Renal cortical epithelial cell (primary cell): Measurements from ENCODE around the gene RPL10A. TPM values are rescaled to one million over a fixed set of nuclear protein-coding genes. Genes with fewer than 3 reads are reported as not detected.
"Not testable (repeated sequence)": the region's sequence is repeated elsewhere in the genome, so short reads cannot be mapped to it uniquely, and the experiment has no call there.

Source experiments
- DNase-seq: peaks from one replicate; pipeline ENCODE4 v3.0.0-alpha.2; 2011; ENCODE audit warnings: low read depth
- total RNA-seq: library from RNA; depleted of rRNA; stranded (reverse); fragments of >200 nt; gene quantifications from 2 replicates; pipeline ENCODE4 v1.2.3, GENCODE V29; 2014

RPL10A gene
- total RNA-seq, 1 donor from 2014 or later, result 1,305 TPM

DNA sequence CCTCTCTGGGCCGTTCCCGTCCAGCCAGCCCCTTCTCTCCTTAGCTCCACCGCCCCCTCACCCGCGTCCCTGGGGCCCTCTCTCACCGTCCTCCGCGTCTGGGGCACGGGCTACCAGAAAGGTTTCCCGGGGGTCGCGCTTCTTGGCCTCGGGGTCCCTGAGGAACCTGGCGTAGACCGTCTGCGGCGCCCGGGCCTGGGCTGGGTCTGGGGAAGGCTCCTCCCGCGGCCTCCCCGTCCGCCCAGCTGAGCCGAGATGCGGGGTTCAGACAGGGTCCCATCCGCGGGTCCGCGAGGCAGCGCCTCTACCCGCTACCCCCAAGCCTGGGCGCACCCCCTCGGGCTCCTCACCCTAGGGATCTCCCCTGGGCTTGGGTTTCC lies 43.4 kb downstream of the RPL10A start:
- no peak for DNase-seq

DNA sequence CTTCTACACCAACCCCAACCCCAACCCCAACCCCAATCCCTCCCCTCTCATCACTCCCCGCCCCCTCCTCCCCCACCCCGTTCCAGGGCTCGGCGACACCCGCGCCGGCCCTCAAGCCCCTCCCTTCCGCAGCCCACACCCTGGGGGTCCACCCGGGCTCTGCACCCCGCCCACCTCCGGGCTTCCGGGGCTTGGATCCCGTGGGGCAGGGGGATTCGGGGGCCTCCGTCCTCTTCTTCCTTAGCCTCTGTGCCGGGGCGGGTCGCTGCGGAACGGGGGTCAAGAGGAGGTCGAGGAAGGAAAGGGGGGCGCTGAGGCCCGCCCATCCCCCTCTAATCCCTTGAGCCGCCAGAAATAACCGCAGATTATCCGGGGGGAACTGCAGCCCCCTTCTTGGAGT lies 43.8 kb downstream of the RPL10A start:
- DNase-seq, result no peak

GRCh38 chr6:35512740-35513139 lies 44.5 kb downstream of the RPL10A start, which contains the start of gene TULP1:
TULP1 (minus strand) TSS chr6:35512896; CDS start chr6:35512858, 38 bp downstream.
- DNase-seq, result no peak

GRCh38 chr6:35514587-35514986 lies 46.4 kb downstream of the RPL10A start:
- DNase-seq, result no peak

GRCh38 chr6:35515939-35516338 lies 47.7 kb downstream of the RPL10A start:
- not testable (repeated sequence) for DNase-seq

DNA sequence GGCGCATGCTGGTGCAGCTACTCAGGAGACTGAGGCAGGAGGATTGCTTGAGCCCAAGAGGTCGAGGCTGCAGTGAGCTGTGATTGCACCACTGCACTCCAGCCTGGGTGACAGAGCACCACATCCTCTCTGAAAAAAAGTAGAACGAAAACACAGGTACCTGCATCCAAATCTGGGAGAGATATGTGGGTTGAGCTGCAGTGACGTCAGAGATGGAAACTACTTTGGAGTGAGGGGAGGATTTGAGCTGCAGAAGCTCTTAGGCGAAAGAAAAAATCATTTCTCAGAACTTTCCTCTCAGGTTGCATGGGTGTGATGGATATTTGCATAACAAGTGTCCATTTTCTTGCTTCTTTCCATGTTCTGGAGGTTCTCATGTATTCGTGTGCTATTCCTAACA lies 48.5 kb downstream of the RPL10A start:
- DNase-seq, result no peak

GRCh38 chr6:35517978-35518377 lies 49.8 kb downstream of the RPL10A start:
- DNase-seq, result not testable (repeated sequence)

DNA sequence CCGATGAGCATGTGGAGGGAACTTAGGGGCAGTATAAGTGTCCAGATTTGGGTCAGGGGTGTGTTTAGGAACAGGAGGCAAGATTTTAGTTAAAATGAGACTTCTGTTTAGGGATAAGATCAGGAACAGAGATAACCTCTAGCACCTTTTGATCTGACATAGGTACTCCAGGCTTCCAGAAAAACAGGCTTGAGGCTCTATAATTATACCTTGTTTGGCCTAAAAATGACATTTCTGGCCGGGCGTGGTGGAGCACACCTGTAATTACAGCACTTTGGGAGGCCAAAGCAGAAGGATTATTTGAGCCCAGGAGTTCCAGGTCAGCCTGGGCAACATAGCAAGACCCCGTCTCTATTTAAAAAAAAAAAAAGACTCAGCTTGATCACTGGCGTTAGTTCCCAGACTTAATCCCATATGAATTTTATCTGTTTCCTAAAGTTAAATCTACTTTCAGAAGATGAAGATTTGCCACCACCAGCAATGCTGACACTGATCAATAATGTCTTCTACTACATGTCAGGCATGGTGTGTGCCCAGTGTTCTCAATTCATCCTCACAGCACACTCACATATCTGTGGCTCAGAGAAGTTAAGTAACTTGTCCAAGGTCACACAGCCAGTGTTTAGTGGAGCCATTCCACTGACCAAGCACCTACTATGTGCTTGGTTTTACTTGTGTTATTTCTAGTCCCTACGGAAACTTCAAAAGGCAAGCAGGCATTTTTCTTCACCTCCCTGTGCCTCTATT lies 50.5 kb downstream of the RPL10A start:
- DNase-seq, result no peak

DNA sequence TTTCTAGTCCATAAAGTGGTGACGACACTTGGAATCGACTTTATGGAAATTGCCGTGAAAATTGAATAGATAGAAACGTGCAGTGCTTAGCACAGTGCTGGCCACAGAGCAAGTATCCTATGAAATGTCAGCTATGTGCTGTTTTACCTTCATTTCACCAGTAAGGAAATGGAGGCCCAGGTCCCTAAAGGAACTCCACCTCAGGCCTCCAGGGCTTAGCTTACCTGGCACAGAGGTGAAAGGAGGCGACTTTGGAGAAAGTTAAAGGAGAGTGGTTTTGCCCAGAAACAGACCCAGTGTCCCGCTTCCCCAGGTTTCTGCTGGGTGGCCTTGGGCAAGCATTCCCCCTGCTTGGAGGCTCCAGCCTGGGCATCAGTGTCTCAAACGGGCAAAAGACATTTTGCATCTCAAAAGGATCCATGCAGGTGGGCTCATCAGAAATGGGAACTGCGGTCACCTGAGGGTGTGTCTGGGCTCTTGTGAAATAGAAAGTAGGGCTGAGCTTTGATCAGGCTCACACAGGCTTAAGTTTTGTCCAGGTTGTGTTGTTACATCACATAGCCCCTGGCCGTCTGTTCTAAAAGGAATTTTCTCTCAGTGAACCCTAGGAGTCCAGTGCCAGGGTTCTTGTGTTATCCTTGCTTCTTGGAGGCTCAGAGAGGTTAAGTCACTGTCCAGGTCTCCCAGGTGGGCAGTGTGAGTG lies 51.3 kb downstream of the RPL10A start:
- no peak for DNase-seq

Other genes starting within 250 kb of the RPL10A start
- 15.6 and 23.0 TPM in 2 replicates for gene ZNF76, start 208.7 kb upstream of the RPL10A start, total RNA-seq
- 0.99 and 2.6 TPM in 2 replicates for gene DEF6, start 170.6 kb upstream of the RPL10A start, total RNA-seq
- 6.8 and 14.3 TPM in 2 replicates for gene PPARD, start 125.8 kb upstream of the RPL10A start, total RNA-seq
- 2.0 and 6.4 TPM in 2 replicates for gene FANCE, start 16.1 kb upstream of the RPL10A start, total RNA-seq
- gene TEAD3, start 28.7 kb downstream of the RPL10A start, total RNA-seq, result 3.6 and 10.2 TPM in 2 replicates
- gene TULP1, start 44.5 kb downstream of the RPL10A start, total RNA-seq, result not detected in 2 replicates
- 20.0 and 146 TPM in 2 replicates for gene FKBP5, start 220.5 kb downstream of the RPL10A start, total RNA-seq